Natural killer cell treated with Interleukin-12 subunit alpha and Interleukin-12 subunit beta and Interleukin-15 and Interleukin-18, amount 100 ng/mL, for 72 hours (primary cell): ENCODE measurements around the gene RGS3. TPM values are rescaled to one million over a fixed set of nuclear protein-coding genes. Genes with fewer than 3 reads are reported as not detected.

Experiments used
- ATAC-seq, 2 donors: fragments of 150-1000 bp; cut with Tn5 transposase in 1 of 2; sonication (Bioruptor Pico), chemical (Tn5 transposase) in 1 of 2; 2 replicates each; pipeline ENCODE4 v1.10.0; 2021
- DNase-seq: peaks from one replicate; pipeline ENCODE4 v3.0.0; 2022; ENCODE audit warnings: low spot score
- H3K27ac Mint-ChIP-seq, 2 donors: 1 replicate in 1 of 2; 2 replicates in 1 of 2; pipeline ENCODE4 v1.8.0; 2022; ENCODE audit warnings: mixed read lengths in 2 of 2, mild to moderate bottlenecking in 1 of 2, moderate library complexity in 1 of 2
- H3K27me3 Mint-ChIP-seq, 2 donors: 1 replicate in 1 of 2; 2 replicates in 1 of 2; pipeline ENCODE4 v1.8.0; 2022; ENCODE audit warnings: mixed read lengths in 2 of 2
- H3K36me3 Mint-ChIP-seq: one replicate; pipeline ENCODE4 v1.8.0; 2022; ENCODE audit warnings: mixed read lengths
- H3K4me1 Mint-ChIP-seq, 2 donors: 1 replicate in 1 of 2; 2 replicates in 1 of 2; pipeline ENCODE4 v1.8.0; 2022; ENCODE audit warnings: low read depth in 2 of 2, mixed read lengths in 2 of 2, mild to moderate bottlenecking in 1 of 2
- H3K4me3 Mint-ChIP-seq: one replicate; pipeline ENCODE4 v1.8.0; 2022; ENCODE audit warnings: mixed read lengths
- H3K9me3 Mint-ChIP-seq: 2 replicates; pipeline ENCODE4 v1.8.0; 2022; ENCODE audit warnings: mixed read lengths
- total RNA-seq, 2 donors: library from RNA; stranded (reverse); gene quantifications; one replicate each; pipeline ENCODE4 v1.2.3, GENCODE V29; 2022

The RGS3 gene
- total RNA-seq, 2 donors from 2014 or later, result 71.7 to 144 TPM

DNA sequence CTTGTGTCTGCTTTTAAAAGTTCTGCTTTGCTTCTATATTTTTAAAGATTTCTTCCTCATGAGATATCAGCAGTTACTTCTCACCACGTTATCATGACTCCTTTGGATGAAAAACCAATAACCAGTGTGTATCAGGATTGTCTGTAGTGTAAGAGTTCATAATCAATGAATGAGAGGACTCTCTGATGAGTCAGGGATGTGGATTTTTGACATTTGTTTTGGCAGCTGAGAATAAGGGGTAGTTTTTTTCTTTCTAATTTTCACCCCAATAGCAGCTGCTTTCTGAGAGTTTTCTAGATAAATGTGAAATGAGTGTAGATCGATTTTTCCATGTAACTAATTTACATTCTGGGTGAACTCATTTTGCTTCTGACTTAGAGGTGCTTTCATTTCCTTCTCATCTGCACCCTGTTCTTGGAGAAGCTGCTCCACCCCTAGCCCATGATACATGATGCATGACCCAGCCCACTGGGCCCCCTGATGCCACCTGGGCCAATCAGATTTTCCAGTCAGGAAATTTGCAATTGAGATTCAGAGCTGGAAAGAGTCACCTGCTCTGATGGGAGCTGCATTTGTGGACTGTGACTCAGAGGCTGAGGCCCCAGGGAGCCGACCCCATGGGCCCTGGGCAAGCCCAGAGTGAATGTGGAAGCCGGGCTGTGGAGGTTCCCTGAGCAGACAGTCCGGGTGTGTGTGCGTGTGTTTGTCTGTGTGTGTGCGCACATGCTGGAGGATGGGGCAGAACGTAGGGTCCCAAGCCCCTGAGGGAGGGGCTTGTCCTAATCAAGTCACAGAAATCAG, 159.3 kb downstream of the RGS3 start:
- Mint-ChIP-seq H3K4me1 (peaks cover 0 to 3% of the 10 kb centered on the region in 2 donors), H3K4me3 (no peak overlapping the region), H3K36me3 (no peaks in the 10 kb centered on the region), H3K27me3 (peaks cover 5 to 10% of the 10 kb centered on the region in 2 donors), H3K27ac (peak overlapping the region; percentile 35 to 72), H3K9me3 (no peaks in the 10 kb centered on the region)
- DNase-seq (no peak), ATAC-seq (peak; percentile 48 to 51)

DNA sequence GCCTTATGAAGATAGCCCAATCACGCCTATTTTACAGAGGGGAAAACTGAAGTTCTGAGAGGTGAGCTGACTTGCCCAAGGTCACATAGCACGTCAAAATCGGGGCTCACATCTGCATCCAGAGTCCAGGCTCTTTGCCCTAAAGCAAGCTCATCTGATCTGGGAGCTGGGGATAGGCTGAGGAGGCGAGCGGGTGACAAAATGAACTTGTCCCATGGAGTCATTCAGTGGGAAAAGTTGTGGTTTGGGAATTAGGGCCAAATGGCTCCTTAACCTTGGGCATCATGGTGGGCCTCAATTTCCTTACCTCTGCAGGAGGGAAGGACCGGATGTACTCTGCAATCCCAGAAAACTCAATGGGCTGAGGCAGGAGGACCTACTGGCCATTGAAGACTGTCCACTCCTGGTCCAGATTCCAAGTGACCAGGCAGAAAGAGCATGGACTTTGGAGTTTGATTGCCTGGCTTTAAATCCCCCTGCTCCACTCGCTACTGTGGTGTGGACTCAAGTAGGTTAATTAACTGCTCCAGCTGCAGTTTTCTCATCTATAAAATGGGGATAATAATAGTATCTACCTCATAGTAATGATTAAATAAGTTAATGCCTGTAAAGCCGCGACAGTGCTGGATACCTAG, 160.4 kb downstream of the RGS3 start:
- H3K4me1 Mint-ChIP-seq, result peaks cover 0 to 3% of the 10 kb centered on the region in 2 donors
- DNase-seq (no peak), ATAC-seq (no peak)
- H3K9me3 Mint-ChIP-seq, result no peaks in the 10 kb centered on the region
- no peaks in the 10 kb centered on the region for H3K36me3 Mint-ChIP-seq
- H3K27me3 Mint-ChIP-seq, result peaks cover 9 to 13% of the 10 kb centered on the region in 2 donors
- H3K27ac Mint-ChIP-seq, result no peak overlapping the region
- H3K4me3 Mint-ChIP-seq, result no peak overlapping the region

DNA sequence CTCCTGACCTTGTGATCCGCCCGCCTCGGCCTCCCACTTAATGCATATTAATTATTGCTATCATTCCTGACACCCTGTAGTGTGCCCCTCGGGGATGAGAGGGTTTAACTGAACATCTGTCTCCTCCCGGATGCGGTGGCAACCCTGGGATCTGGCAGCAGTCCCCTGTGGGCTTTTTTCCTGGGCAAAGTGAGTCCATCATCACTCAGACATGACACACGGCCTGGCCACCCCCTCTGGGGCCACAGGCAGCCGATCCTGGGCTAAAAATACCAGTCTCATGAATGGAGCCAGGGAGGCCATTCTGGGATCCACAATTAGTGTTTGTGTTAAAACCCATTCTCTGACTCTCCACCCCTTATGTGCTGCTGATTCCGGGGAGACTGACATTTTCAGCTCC, 161.2 kb downstream of the RGS3 start:
- Mint-ChIP-seq H3K4me1 (peaks cover 0 to 2% of the 10 kb centered on the region in 2 donors), H3K36me3 (no peaks in the 10 kb centered on the region), H3K9me3 (no peaks in the 10 kb centered on the region), H3K4me3 (no peak overlapping the region), H3K27ac (no peak overlapping the region), H3K27me3 (peaks cover 8 to 9% of the 10 kb centered on the region in 2 donors)
- ATAC-seq (no peak), DNase-seq (no peak)

DNA sequence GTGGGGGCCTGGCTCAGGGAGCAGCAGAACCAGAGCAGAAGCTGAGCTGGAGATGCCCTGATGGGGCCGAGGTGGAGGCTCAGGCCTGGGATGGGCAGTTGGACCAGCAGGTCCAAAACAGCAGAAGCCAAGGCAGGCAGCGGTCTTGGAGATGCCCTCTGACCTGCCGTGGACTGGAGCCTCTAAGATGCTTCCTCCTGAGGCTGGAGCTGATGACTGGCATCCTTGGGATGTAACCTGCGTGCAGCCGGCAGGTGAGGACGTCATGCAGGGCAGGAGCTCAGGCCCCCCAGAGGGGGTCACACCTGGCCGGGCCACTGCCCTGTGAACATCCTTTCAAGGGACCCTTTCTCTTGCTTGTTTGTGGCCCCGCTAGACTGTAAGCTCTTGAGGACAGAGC, 162.0 kb downstream of the RGS3 start:
- Mint-ChIP-seq H3K4me1 (no peaks in the 10 kb centered on the region), H3K27ac (no peak overlapping the region), H3K27me3 (peaks cover 7 to 8% of the 10 kb centered on the region in 2 donors), H3K36me3 (no peaks in the 10 kb centered on the region), H3K4me3 (no peak overlapping the region), H3K9me3 (no peaks in the 10 kb centered on the region)
- ATAC-seq (no peak), DNase-seq (no peak)

DNA sequence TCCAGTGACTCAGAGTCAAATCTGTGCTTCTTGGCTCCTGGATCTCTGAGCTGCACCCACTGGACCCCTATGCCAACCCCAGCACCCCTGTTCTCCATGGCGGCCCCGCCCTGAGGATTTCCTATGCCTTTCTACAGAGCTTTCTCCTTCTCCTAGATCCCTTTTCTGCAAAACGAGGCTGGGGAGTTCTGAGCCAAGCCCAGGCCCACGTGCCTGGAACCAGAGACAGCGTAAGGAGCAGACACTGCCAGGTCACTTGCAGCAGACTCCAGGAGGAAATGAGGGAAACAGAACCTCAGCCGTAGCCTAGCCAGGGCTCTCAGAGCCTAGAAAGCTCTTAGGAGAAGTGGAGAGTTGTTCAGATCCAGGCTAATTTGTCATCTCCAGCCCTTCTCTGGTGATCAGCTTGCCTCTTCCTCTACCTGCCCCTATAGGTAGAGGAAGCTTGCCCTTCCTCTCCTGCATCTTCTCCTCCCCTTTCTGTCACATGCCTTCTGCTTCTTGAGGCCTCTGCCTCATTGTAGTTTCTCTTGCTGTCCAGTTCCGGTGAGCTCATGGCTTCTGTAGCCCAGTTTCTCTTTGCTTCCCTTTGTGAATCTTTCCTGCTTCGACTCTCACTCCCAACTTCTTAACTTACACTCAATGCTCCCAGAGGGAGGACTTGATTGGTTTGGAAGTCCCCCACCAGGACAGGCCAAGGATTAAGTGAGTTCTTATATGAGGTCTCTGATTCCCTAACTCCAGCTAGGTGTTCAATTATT, 163.4 kb downstream of the RGS3 start:
- Mint-ChIP-seq H3K27me3 (peaks cover 6 to 10% of the 10 kb centered on the region in 2 donors), H3K9me3 (no peaks in the 10 kb centered on the region), H3K36me3 (no peaks in the 10 kb centered on the region), H3K4me1 (no peaks in the 10 kb centered on the region), H3K27ac (no peak overlapping the region), H3K4me3 (no peak overlapping the region)
- ATAC-seq (no peak), DNase-seq (no peak)

DNA sequence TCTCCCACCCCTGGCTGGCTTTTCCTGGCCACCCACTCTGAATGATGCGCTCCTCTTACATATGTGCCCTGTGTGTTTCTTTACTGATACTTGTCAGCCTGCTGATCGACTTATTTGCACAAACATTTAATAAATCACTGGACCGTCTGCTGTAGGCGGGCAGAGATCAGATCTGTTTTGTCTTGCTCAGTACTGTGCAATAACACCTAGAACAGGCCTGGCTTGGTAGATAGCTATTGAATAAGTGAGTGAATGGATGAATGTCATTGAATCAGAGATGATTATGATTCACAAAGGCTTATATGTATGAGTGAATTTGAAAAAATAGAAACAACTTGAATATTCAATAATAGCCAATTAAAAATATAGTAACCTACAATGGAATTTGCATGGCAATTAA, 165.1 kb downstream of the RGS3 start:
- no peak for DNase-seq
- H3K9me3 Mint-ChIP-seq, result no peaks in the 10 kb centered on the region
- no peaks in the 10 kb centered on the region for H3K36me3 Mint-ChIP-seq
- no peak for ATAC-seq
- peaks cover 5% of the 10 kb centered on the region in 2 donors for H3K4me1 Mint-ChIP-seq
- H3K27me3 Mint-ChIP-seq, result peaks cover 15 to 19% of the 10 kb centered on the region in 2 donors
- no peak overlapping the region for H3K4me3 Mint-ChIP-seq
- no peak overlapping the region for H3K27ac Mint-ChIP-seq

DNA sequence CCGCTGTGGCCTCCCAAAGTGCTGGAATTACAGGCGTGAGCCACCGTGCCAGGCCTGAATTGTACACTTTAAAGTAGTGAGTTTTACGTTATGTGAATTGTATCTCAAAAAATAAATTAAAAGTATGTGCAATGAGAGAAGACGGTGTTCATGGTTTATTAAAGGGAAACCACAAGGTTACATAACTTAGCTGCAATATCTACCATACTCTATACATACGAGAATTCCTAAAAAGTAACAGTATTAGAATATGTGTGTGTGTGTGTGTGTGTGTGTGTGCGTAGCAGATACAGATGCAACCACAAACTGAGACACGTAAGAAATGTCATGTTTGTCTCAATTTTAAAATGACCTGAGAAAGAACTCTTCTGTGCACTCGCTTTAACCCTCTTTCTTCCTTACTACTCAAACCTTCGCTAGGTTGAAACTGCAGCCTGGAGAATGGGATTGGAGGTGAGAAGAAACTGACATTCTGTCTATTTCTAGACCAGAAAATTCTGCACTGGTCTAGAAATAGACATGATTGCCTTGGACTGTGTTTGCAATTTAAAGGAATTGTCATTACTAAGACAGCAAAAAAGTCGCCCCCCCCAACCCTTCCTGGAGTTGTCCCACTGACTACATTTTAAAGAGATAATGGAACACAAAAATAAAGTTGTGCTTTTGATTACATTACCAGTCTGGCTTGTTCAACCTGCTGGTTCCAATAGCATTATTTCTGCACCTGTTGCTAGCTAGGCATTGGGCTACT, 167.0 kb downstream of the RGS3 start:
- Mint-ChIP-seq H3K9me3 (no peaks in the 10 kb centered on the region), H3K27me3 (peaks cover 15 to 19% of the 10 kb centered on the region in 2 donors), H3K27ac (no peak overlapping the region), H3K4me3 (no peak overlapping the region), H3K4me1 (peaks cover 5% of the 10 kb centered on the region in 2 donors), H3K36me3 (no peaks in the 10 kb centered on the region)
- ATAC-seq (no peak), DNase-seq (peak; percentile 10)

DNA sequence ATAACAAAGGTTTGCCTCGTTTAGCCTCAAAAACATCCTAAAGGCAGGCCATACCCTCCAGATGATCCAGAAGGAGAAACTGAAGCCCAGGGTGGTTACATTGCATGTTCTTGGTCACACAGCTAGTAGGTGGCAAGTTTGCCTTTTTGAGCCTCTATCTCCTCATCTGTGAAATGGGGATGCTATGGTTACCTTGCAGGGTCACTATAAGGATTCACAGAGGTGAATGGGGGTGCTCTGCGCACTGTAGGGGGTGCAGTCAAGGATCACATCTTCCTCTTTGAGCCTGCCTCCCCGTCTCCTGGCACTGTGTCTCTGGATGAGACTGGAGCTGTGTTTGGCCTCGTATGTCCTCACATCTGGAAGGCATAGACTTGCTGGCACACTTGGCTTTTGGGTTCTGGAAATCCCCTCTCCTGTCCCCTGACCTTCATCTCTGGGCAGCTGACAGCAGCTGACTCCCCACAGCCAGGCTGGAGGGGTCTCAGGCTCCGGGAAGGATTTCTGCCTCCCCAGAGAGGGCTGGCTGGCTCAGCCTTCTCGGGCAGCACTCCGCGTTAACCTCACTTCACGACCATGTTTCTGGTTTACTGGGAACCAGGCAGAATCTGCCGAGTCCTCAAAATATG, 167.7 kb downstream of the RGS3 start:
- H3K9me3 Mint-ChIP-seq, result no peaks in the 10 kb centered on the region
- H3K27me3 Mint-ChIP-seq, result peaks cover 15 to 19% of the 10 kb centered on the region in 2 donors
- H3K4me3 Mint-ChIP-seq, result no peak overlapping the region
- no peaks in the 10 kb centered on the region for H3K36me3 Mint-ChIP-seq
- peaks cover 5% of the 10 kb centered on the region in 2 donors for H3K4me1 Mint-ChIP-seq
- no peak overlapping the region for H3K27ac Mint-ChIP-seq
- DNase-seq (peak; percentile 42), ATAC-seq (no peak)

DNA sequence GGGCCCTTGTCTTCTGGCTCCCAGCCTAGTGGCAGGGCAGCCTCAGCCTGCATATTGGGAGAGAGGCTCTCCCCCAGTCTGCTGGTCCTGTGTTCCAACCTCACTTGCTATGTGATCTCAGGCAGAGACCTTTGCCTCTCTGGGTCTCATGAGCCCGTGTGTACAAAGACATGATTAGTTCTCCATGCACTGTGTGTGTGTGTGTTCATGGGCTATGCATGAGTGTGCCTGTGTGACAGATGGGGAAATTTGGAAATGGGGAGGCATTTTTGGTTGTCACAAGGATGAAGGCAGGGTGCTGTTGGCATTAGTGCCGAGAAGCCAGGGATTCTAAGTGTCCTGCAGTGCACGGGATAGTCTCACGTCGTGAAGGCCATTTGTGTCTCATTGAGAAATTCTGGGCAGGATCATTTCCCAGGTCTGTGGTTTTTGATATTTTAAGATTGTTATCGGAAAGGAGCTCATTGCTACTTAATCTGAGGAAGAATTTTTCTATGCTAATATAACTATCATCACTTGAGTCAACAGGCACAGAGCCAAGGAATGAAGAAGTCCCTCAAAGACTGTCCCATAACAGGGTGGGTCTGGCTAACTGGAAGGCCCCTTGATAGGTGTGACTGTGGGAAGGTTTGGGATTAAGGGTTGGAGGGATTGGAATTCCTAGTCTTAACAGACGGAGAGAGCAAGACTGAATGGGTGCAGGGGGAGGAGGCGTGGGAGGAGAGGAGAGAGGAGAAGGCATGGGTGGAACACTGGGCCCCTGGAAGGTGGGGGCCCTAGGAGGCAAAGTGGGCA, 168.5 kb downstream of the RGS3 start:
- H3K27ac Mint-ChIP-seq, result peak overlapping the region in 1 of 2 donors; percentile 42
- H3K9me3 Mint-ChIP-seq, result no peaks in the 10 kb centered on the region
- H3K36me3 Mint-ChIP-seq, result no peaks in the 10 kb centered on the region
- no peak for ATAC-seq
- peaks cover 20 to 24% of the 10 kb centered on the region in 2 donors for H3K27me3 Mint-ChIP-seq
- H3K4me3 Mint-ChIP-seq, result no peak overlapping the region
- peaks cover 5% of the 10 kb centered on the region in 2 donors for H3K4me1 Mint-ChIP-seq
- peak; percentile 12 for DNase-seq

DNA sequence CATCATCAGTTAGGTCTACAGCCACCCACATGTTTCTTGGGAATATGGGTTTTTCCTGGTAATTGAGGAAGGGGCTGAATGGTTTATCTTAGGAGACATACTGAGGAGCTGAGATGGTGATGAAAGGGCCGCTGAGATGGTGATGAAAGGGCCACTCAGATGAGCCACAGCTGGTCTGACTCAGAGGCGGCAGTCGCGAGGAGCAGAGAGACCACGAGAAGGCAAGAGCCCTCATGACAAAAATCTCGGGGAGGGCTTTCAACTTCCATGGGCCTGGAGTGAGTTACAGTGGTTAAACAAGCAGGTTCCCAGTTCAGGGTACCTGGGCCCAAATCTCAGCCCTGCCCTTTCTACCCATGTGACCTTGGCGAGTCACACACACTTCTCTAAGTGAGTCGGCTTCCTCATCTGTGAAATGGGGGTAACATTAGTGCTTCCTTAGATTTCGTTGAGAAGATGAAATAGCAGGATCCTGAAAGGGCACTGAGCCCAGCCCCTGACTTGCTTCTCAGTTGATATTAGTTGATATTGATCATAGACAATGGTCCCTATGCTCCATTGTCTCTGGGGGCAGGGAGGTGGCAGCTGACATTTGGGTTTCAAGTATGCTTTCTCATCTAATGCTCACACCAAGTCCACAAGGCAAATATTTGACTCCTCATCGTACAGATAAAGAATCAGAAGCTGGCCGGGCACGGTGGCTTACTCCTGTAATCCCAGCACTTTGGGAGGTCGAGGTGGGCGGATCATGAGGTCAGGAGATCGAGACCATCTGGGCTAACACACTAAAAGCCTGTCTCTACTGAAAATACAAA, 169.5 kb downstream of the RGS3 start:
- Mint-ChIP-seq H3K27me3 (peaks cover 20 to 26% of the 10 kb centered on the region in 2 donors), H3K4me1 (peaks cover 5% of the 10 kb centered on the region in 2 donors), H3K36me3 (no peaks in the 10 kb centered on the region), H3K27ac (no peak overlapping the region), H3K4me3 (no peak overlapping the region), H3K9me3 (no peaks in the 10 kb centered on the region)
- DNase-seq, result peak; percentile 50
- ATAC-seq, result peak in 1 of 2 donors; percentile 51

DNA sequence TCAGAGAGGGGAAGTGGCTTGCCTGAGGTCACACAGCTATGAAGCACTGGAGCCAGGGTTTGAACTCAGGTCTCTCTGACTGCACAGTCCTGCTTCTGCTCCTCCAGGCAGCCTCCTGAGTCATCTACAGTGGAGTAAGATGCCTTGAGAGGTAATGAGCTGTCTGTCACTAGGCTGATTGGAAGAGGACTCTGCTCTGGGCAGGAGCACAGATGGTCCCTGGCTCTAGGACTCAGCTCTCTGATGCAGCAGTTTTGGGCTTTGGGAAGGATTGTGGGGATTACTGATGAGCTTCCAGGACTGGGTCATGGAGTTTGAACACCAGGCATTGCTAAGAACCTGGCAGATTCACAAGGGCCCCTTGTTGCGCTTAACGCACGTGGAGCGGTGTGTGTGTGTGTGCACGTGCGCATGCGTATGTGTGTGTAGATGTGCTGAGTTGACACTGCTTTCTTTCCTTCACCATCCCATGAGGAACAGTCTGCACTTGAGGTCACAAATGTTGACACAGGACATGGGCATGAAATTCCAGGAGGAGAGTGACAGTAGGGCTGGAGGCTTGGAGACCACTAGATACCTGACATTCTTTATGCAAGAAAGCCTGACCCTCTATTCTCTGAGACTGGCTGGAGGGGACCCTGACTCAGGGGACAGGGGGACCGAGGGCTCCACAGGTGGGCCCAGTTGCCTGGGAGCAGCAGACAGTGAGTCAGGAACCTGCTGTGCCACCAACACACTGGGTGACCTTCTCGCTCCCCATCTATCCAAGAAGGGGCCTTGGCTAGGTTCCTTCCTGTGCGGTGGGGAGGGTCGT, 170.5 kb downstream of the RGS3 start:
- Mint-ChIP-seq H3K36me3 (no peaks in the 10 kb centered on the region), H3K9me3 (no peaks in the 10 kb centered on the region), H3K27ac (no peak overlapping the region), H3K27me3 (peaks cover 16 to 18% of the 10 kb centered on the region in 2 donors), H3K4me1 (peaks cover 5% of the 10 kb centered on the region in 2 donors), H3K4me3 (no peak overlapping the region)
- ATAC-seq (peak; percentile 22 to 39), DNase-seq (peak; percentile 15)
